NCI-H128 (cell line): ENCODE data around the gene MYO7B.

ENCODE experiments used
- DNase-seq: peaks from one replicate; lab custom pipeline; 2025; ENCODE audit not compliant: unreplicated experiment; lab: John Stamatoyannopoulos, UW

The MYO7B gene

DNA sequence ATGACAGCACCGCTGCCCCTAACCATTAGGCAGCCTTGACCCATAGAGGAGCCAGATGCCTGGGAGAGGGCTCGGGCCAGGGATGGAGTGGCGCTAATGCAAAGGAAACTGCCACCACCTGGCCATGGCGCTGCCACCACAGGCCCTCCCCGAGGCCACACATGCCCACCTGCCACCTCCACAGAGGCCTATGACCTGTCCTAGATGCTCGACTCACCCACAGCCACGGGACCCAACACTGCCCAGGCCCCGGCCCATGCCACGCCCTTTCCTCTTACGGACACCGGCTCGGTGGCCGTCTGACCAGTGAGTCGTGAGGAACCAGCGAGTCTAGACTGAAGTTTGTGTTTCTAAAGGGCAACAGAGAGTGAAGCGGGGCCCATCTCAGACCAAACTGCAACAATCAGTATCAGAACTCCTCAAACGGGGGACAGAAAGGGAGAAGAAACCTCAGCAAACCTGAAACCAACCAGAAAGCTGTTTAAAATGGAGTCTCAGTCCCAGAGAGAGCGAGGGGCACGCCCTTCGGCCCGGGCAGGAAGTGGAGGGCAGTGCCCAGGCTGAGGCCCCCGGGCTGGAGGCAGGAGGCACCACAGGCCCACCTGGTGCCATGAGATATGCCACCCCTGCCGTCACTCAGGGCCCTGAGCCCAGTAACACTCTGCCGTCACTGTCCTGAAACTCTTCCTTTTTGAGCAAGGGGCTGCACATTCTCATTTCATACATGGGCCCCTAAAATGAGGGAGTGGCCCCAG, 111.2 kb downstream of the MYO7B start:
- no peak for DNase-seq

- DNase-seq = no peak
These were observed 112.0 kb downstream of the MYO7B start for GRCh38 chr2:127647242-127648190.

GRCh38 chr2:127648321-127648720, 112.8 kb downstream of the MYO7B start:
- DNase-seq = no peak

GRCh38 chr2:127649100-127649611, 113.7 kb downstream of the MYO7B start:
- no peak for DNase-seq

DNA sequence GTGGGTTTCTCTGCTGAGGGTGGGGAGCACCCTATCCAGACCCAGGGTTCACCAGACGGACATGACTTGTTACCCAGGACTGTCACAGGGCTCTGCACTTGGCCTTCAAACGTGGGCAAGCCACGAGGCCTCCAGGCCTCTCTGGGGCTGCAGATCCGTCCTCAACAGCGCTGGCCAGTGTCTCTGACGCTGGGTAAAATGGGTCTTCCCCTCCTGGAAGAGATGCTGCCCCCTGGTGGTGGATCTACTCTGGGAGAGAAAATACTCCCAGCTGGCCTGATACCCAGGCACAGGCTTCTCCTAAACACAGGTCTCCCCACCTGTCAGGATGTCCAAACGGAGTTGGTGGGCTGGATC, 114.2 kb downstream of the MYO7B start:
- DNase-seq = peak; percentile 31

- DNase-seq = no peak
These were observed 114.7 kb downstream of the MYO7B start for GRCh38 chr2:127650041-127650784.

GRCh38 chr2:127650785-127651380, 115.4 kb downstream of the MYO7B start:
- no peak for DNase-seq

- DNase-seq = no peak
These were observed 115.9 kb downstream of the MYO7B start for GRCh38 chr2:127651381-127651809.

GRCh38 chr2:127651971-127652550, 116.6 kb downstream of the MYO7B start:
- DNase-seq = no peak

DNA sequence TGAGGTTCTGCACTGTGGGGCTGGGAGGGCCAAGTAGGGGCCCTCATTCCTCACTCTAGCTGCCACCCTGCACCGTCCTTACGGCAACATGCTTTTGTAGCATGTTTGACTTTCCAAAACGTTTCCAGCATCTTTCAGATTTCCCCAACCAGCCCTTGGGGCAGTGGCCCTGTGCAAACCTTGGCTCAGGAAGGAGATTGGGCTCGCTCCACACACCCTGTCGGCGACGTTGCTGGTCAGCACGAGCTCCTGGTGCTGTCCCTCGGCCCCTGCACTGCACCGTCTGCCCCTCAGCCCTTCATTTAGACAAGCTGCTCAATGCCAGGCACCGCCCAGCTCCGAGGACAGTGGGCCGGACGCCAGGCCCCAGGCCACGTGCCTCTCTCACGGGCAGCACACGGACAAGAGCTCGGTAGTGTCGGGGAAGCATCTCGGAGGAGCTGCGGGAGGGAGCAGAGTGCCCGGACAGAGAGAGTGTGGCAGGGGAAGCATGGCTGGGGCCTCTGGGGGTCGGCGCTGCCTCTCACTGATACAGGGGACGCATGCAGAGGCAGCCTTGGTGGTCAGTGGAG, 117.4 kb downstream of the MYO7B start:
- no peak for DNase-seq

GRCh38 chr2:127653421-127654083, 118.1 kb downstream of the MYO7B start:
- no peak for DNase-seq

DNA sequence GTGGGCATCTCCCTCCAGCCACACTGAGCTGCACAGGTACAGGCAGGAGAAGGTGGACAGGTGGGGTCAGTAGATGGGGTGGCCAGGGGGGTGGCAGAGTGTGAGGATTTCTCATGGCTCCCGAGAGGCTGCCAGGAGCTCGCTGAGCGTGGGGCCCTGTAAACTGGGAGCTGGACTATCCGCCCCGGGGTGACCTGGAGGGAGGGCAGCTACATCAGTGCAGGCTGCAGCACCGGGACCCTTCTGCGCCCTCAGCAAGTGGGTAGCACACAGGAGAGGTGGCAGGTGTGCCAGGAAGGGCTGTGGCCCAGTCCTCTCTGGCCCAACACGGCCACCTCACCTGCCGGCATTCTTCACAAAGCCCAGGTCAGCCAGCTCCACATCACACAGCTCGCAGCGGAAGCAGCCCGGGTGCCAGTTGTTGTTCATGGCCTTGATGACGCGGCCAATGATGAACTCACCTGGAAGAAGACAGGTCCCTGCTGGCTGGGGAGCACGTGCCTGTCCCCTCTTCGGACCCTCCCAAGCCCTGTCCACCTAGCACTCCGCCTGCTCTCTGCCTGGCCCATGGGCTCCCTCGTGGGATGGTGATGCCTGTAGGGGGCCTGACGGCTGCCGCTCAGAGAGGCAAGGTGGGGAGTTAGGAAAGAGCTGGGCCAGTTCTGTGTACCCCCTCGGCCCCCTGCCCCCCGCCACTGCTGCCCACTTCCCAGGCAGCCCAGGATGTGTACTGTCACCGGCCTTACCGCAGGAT, 118.8 kb downstream of the MYO7B start:
- DNase-seq = no peak

- no peak for DNase-seq
These were observed 119.3 kb downstream of the MYO7B start for GRCh38 chr2:127654838-127655175.

DNA sequence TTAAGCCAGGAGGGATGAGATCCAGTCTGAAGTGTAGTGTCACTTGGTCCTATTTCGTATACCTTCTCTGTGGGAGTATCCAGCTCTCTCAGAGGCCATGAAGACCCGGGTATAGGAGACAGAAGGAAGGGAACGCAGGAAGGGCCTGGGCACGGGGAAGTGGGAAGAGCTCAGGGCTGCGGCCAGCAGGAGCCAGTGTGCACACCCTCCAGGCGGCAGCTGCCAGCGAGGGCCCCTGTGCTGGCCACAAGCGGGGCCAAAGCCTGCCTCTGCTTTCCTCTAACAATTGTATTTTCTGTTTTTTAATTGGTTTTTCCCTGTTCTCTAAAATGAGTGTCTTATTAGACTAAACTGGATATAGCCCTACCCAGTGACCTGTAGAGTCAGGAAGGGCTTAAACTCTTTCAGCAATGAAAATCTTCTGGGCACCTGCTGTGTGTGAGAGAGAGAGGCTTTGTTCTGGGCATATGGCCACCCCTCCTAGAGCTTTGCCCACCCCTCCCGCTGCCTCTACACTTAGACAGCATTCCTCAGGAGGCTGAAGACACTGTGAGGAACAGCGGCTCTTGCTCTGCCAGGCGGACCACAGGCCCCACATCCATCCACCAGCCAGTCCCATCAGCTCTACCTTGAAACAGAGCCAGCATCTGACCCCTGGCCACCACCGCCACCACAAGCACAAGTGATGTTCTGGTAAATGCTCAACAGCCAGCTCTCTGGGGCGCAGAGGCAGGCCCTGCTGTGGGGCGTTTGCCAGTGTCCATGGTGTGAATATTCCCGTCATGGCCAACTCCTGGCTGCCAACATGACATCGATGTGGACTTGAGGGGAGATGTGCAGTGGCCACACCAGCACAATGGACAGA, 120.0 kb downstream of the MYO7B start:
- DNase-seq = no peak

GRCh38 chr2:127656569-127657231, 121.2 kb downstream of the MYO7B start:
- no peak for DNase-seq

DNA sequence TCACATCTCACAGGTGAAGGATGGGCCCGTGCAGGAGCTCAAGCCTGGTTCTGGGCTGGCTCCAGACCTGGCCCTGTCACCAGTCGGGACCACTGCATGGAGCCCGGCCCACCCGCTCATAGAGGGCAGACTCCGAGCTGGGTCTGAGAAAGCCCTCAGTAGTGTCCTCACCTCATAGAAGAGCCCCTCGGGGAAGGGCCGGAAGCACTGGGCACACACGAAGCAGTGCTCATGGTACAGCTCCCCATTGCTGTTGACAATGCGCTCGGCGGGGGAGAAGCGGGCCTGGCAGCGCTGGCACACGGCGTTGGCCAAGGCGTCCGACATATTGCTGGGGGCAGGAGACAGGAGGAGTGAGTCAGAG, 121.7 kb downstream of the MYO7B start:
- no peak for DNase-seq

DNA sequence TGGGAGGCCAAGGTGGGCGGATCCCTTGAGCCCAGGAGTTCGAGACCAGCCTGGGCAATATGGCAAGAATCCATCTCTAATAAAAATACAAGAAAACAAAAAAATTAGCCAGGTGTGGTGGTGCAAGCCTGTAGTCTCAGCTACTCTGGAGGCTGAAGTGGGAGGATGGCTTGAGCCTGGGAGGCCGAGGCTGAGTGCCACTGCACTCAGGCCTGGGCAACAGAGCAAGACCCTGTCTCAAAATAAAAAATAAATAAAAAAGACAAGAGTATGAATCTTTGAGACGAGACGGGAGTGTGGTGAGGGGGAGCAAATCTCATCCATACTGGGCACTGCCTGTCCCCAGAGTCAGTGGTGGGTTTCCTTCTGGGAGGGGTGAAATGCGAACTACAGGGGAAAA, 122.7 kb downstream of the MYO7B start:
- DNase-seq = no peak
